NCI-H1436 treated with DMSO at 0.1 percent for 48 hours (cell line): ENCODE measurements around the gene COBLL1.

ENCODE experiments used
- DNase-seq: peaks from one replicate; lab custom pipeline; 2025; lab: John Stamatoyannopoulos, UW

The COBLL1 gene

DNA sequence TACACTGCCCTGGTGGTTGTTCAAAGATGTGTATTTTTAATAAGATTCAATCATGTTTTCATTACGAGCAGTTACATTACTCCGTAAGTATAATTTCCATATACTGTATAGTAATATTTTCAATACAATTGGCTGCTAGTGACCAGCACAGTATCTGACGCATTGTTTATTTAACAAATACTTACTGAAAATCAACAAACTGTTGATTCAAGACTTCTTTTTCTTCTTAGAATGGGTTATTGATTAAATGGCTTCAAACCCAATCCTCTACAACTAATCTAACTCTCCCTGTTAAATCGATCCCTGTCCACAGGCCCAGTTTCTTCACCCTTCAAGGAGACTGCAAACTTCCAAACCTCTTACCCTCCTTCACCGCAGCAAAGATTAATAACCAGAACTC is 18.5 kb downstream of the COBLL1 start:
- no peak for DNase-seq

- no peak for DNase-seq
Measured at GRCh38 chr2:164821338-164821737, 20.3 kb downstream of the COBLL1 start.

GRCh38 chr2:164818149-164819136 is 23.2 kb downstream of the COBLL1 start:
- DNase-seq: no peak

GRCh38 chr2:164816900-164817299 is 24.7 kb downstream of the COBLL1 start:
- DNase-seq: no peak

DNA sequence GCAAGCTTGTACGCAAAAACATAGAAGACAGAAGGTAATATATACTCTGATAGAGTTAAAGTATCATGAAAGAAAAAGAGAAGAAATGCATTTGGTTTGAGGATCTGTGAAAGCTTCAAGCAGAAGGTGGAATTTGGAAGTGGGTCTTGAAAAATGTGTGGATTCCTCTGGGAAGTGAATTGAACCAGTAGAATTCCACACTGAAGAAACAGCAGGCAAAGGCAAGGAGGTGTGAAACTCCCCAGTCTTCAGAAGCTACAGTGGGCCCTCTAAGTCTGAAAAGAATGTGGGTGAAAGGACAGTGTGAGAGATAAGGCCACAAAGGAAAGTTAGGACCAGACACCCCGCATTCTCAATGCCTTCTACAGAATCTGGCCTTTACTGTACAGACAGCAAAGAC is 25.6 kb downstream of the COBLL1 start:
- DNase-seq: no peak

DNA sequence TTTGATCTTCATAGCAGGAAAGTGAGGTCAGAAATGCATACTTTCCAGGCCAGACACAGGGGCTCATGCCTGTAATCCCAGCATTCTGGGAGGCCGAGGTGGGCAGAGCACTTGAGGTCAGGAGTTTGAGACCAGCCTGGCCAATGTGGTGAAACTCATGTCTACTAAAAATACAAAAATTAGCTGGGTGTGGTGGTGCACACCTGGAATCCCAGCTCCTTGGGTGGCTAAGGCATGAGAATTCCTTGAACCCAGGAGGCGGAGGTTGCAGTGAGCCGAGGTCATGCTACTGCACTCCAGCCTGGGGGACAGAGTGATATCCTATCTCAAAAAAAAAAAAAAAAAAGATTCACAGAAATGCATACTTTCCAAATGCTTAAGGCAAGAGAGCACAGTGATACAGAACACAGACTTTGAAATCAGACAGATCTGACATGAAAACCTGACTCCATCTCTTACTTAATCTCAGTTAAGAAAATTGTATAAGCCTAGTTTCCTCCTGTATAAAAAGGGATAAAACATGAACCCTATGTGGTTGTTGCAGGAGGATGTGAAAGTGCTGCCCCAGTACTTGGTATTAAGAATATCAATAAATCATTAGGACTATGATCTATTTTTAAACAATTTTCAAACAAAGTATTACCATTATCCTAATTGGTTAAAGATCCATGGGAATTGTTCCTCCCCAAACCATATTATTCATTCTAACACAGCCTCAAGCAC is 26.4 kb downstream of the COBLL1 start:
- DNase-seq: no peak

- DNase-seq: no peak
Measured at GRCh38 chr2:164813535-164813934, 28.1 kb downstream of the COBLL1 start.

GRCh38 chr2:164812378-164812777 is 29.2 kb downstream of the COBLL1 start:
- DNase-seq: no peak

DNA sequence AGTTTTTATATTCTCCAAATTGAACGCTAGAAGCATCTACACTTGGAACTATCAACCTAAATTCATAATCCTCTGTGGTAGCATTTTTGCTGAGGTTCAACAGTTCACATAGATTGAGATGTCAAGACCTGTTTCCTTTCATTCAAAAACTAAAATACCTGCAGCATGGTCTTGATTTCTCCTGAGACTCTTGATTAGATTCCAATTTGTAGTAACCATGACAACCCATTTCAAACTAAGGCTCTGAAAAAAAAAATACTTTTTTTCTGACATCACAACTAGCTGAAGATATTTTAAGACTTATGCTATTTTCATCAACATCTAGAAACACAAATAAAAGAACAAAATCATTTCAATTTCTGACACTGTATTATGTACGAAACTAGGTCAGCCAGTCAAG is 29.8 kb downstream of the COBLL1 start:
- no peak for DNase-seq

DNA sequence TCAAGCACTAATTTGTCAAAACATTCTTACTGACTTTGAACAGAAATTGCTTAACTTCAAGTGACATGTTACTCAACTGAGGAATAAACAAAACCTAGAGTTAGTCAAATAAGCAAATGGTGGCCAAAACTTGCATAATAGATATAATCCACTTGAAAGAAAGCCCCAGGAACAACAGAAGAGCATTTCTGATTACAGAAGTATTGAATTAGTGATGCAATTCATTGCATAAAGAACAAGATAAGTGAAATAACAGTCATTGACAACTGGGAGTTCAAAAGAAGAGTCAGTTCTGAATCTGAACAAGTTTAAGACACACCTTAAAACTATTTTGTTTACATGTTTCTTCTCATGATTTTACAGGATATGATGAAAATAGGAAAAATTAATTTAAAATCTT is 30.8 kb downstream of the COBLL1 start:
- DNase-seq: no peak

DNA sequence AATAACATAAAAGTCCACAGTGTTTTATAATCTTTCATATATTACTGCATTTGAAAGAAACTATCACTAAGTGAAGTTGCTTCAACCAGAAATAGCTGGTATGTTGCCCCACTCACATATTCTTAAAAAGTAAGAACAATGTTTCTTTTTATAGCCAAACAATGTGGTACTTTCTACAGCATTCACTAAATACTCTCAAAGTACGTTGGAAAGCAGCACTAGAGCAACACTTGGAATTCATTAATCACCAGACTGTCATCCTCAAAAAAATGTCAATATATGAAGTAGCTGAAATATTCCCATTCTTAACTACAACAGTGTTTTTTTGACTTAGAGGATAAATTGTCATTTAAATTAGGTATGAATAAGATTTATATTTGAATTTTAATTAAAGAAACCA is 32.8 kb downstream of the COBLL1 start:
- no peak for DNase-seq

- no peak for DNase-seq
Measured at GRCh38 chr2:164803776-164804466, 37.7 kb downstream of the COBLL1 start.

- DNase-seq: no peak
Measured at GRCh38 chr2:164802095-164802707, 39.4 kb downstream of the COBLL1 start.

DNA sequence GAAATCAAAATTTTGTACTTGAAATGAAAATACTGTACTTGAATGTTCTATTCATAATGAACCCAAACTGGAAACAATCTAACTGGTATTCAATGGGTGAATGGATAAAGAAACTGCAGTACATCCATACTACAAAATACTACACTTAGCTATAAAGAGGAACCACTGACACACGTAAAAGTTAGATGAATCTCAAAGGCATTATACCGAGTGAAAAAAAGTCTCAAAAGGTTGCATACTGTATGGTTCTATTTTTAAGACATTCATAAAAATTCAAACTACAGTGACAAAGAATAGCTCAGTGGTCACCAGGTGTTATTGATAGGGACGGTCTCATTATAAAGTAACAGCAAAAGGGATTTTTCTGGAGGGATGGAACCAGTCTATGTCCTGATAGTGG is 41.1 kb downstream of the COBLL1 start:
- DNase-seq: no peak

DNA sequence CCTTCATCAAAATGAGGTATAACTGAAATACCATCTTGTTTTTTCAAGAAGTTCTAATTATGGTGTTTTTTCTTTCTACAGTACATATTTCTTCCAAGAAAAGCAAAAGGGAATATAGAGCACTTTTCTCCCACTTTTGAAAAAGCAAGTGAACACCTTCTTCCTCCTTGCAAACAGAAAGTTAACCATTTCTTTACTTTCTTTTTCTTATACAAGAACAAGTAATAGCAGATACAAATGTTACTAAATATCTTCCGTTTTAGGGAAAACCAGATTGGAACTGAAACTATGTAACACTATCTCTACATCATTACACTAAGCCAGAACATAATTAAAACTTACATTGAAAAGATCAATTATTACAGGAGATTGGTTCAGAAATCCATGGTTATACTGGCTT is 44.0 kb downstream of the COBLL1 start:
- DNase-seq: no peak

GRCh38 chr2:164796999-164797398 is 44.6 kb downstream of the COBLL1 start:
- DNase-seq: no peak

DNA sequence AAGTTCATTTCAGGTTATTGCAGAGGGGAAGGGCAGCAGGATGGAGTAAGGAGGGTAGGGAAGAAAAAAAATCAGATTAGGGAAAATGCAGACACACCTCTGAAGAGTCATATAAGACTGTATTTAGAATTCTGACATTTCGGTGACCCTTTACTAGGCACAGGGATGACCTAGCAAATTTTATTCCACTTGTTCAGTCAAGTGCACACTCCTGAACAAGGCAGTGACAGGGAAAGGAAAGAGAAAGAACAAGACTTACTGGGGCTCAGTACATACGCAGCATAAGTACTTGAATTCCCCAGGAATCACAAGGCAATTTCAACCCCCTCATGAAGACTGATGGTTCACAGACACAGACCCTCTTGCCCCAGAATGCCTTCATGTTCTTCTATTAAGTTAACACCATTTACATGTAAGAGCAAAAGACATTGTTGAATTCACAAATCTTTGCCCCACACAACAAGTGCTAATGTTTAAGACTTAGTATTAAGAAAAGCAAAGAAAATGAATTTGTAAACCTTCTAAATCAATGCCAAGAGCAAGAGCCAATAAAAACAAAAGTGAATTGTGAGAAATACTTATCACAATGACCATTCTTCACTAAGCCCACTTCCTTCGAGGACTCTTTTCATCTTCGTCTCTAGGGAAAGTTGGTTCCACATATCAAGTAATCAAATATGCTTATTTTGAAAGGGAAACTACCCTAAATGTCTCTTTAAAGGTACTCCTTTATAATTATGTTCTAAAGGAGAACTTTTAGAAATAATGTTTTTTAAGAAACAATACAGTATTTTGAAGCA is 47.0 kb downstream of the COBLL1 start:
- DNase-seq: no peak

- DNase-seq: no peak
Measured at GRCh38 chr2:164794016-164794415, 47.6 kb downstream of the COBLL1 start.

GRCh38 chr2:164793529-164793928 is 48.1 kb downstream of the COBLL1 start:
- no peak for DNase-seq

DNA sequence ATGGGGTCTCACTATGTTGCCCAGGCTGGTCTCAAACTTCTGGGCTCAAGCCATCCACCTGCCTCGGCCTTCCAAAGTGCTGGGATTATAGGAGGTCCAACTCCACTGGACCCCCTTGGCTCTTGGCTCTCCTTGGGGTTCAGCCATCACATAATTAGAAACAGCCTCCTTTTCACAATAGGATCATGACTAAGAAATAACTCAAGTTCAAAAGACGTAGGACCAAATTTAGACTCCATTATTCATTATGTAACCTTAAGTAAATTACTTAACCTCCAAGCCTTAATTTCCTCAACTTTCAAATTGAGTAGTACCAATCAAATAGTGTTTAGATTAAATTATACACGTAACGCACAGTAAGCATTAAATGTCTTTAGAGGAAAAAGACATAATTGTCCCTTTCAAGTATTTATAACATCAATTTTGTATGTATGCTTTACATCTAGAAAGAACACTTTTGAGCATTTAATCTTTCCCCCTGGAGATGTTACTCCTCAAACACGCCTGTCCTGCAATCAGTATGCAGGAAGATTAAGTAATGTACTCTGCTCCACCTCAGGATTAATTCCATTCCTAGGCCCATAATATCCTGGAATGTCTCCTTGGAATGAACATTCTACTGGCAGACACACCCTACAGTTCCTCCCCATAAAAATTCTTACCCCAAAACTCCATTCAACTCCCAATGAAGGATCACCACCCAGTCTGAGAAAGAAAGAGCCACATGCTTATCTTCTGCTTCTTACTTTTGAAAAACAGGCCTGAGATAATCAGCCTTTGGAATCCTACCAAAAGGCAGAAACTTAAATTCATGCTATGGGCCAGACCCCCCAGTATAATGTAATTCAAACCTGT is 49.1 kb downstream of the COBLL1 start:
- no peak for DNase-seq
